Activated effector memory CD4-positive, alpha-beta T cell treated with anti-CD3 and anti-CD28 coated beads, Interleukin-2, amount 50 U/mL, for 16 hours (primary cell): Measurements from ENCODE around the gene ZMAT5.
A peak's percentile ranks its signal among the peaks of the same experiment; 100 is the strongest.
"Not testable (repeated sequence)": the region's sequence is repeated elsewhere in the genome, so short reads cannot be mapped to it uniquely, and the experiment has no call there.

ENCODE experiments used
- DNase-seq: peaks from one replicate; pipeline ENCODE4 v3.0.0-alpha.2; 2020

ZMAT5 gene

GRCh38 chr22:29784451-29785361 lies 17.9 kb upstream of the ZMAT5 start:
- no peak for DNase-seq

GRCh38 chr22:29782061-29782845 lies 15.4 kb upstream of the ZMAT5 start:
- no peak for DNase-seq

- no peak for DNase-seq
These were observed 14.2 kb upstream of the ZMAT5 start for GRCh38 chr22:29780748-29781676.

- no peak for DNase-seq
These were observed 13.4 kb upstream of the ZMAT5 start for GRCh38 chr22:29780220-29780619.

GRCh38 chr22:29773233-29773632 lies 6.4 kb upstream of the ZMAT5 start:
- no peak for DNase-seq

GRCh38 chr22:29772170-29772641 lies 5.4 kb upstream of the ZMAT5 start:
- no peak for DNase-seq

GRCh38 chr22:29769723-29770321 lies 3.0 kb upstream of the ZMAT5 start:
- no peak for DNase-seq

GRCh38 chr22:29768052-29768693 lies 1.4 kb upstream of the ZMAT5 start:
- no peak for DNase-seq

GRCh38 chr22:29767171-29768051 lies 604 bp upstream of the ZMAT5 start, which contains the start of gene UQCR10:
UQCR10 (plus strand) TSS chr22:29767369; CDS start chr22:29767399, 30 bp downstream.
- DNase-seq = peak; percentile 98

GRCh38 chr22:29765905-29766631 lies 739 bp downstream of the ZMAT5 start:
- DNase-seq = peak; percentile 69

GRCh38 chr22:29762263-29762662 lies 4.5 kb downstream of the ZMAT5 start:
- no peak for DNase-seq

- DNase-seq = no peak
These were observed 7.8 kb downstream of the ZMAT5 start for GRCh38 chr22:29758959-29759358.

GRCh38 chr22:29758068-29758622 lies 8.7 kb downstream of the ZMAT5 start:
- DNase-seq = no peak

- no peak for DNase-seq
These were observed 9.7 kb downstream of the ZMAT5 start for GRCh38 chr22:29757096-29757495.

- DNase-seq = no peak
These were observed 10.5 kb downstream of the ZMAT5 start for GRCh38 chr22:29756341-29756740.

- no peak for DNase-seq
These were observed 10.9 kb downstream of the ZMAT5 start for GRCh38 chr22:29755889-29756288.

GRCh38 chr22:29754658-29755395 lies 12.0 kb downstream of the ZMAT5 start:
- DNase-seq = not testable (repeated sequence)

GRCh38 chr22:29753808-29754657 lies 12.8 kb downstream of the ZMAT5 start:
- no peak for DNase-seq
